B cell (primary cell): ENCODE data around the gene SIAH3. TPM values are rescaled to one million over a fixed set of nuclear protein-coding genes. Genes with fewer than 3 reads are reported as not detected.

Experiments
- ATAC-seq: fragments of 200-7000 bp; cut with Tn5 transposase; one replicate; pipeline ENCODE4 v1.10.0; 2021; ENCODE audit warnings: low read depth, mild to moderate bottlenecking, moderate number of reproducible peaks, moderate library complexity
- CTCF ChIA-PET: fragments of 350-600 bp; sonication (Branson Sonifier 250); formaldehyde crosslinking; loops from one replicate; lab custom pipeline; 2021; ENCODE audit warnings: antibody characterized with exemption, inconsistent platforms; lab: Charles Lee
- POLR2A ChIA-PET: fragments of 350-600 bp; sonication (Branson Sonifier 250); formaldehyde crosslinking; loops from one replicate; lab custom pipeline; 2021; ENCODE audit warnings: antibody characterized with exemption; lab: Charles Lee
- DNase-seq: peaks from one replicate; pipeline ENCODE4 v3.0.0; 2013
- H2AFZ ChIP-seq: 2 replicates; pipeline ENCODE4 v1.6.1; 2012; ENCODE audit warnings: mild to moderate bottlenecking, low read depth, low read length; ENCODE audit not compliant: insufficient read depth, poor library complexity, severe bottlenecking
- H3K27ac ChIP-seq, 2 donors: 1 replicate in 1 of 2; 2 replicates in 1 of 2; pipeline ENCODE4 v1.5.1; 2012 to 2013; ENCODE audit warnings: low read length in 2 of 2, mild to moderate bottlenecking in 2 of 2, moderate library complexity in 1 of 2
- H3K27me3 ChIP-seq, 4 experiments: fragments of 200-600 bp in 1 of 4; sonication (generic) in 1 of 4; replicated peaks in 1 of 4; 1 replicate in 2 of 4; 2 replicates in 2 of 4; pipeline versions ENCODE4 v1.6.1 to v1.7.0; 2013 to 2016; ENCODE audit warnings: low read length in 3 of 4, mild to moderate bottlenecking in 2 of 4, mixed read lengths in 1 of 4, moderate library complexity in 1 of 4; ENCODE audit not compliant: insufficient read depth in 4 of 4, control insufficient read depth in 3 of 4; ENCODE audit errors: control extremely low read depth in 1 of 4
- H3K36me3 ChIP-seq, 2 experiments: replicated peaks in 1 of 2; 1 replicate in 1 of 2; 2 replicates in 1 of 2; pipeline versions ENCODE4 v1.6.1 to v1.7.1; 2013; ENCODE audit warnings: low read length in 1 of 2; ENCODE audit not compliant: insufficient read depth in 2 of 2, control insufficient read depth in 1 of 2; ENCODE audit errors: control extremely low read depth in 1 of 2, extremely low read depth in 1 of 2
- H3K4me1 ChIP-seq, 2 donors: fragments of 200-600 bp in 1 of 2; sonication (generic) in 1 of 2; 1 replicate in 1 of 2; 2 replicates in 1 of 2; pipeline versions ENCODE4 v1.5.1 to v1.6.1; 2013 to 2017; ENCODE audit warnings: low read length in 2 of 2; ENCODE audit not compliant: control insufficient read depth in 2 of 2, insufficient read depth in 2 of 2
- H3K4me2 ChIP-seq: replicated peaks from 2 replicates; pipeline ENCODE3; 2012; ENCODE audit warnings: mild to moderate bottlenecking, low read depth, low read length; ENCODE audit not compliant: poor library complexity, severe bottlenecking
- H3K4me3 ChIP-seq, 5 experiments: fragments of 200-600 bp in 1 of 5; sonication (generic) in 1 of 5; 1 replicate in 3 of 5; 2 replicates in 2 of 5; pipeline versions ENCODE4 v1.5.1 to v1.7.0; 2011 to 2016; ENCODE audit warnings: low read length in 4 of 5, mild to moderate bottlenecking in 4 of 5, low read depth in 2 of 5, control low read depth in 1 of 5, moderate library complexity in 1 of 5; ENCODE audit not compliant: insufficient read depth in 1 of 5; ENCODE audit errors: control extremely low read depth in 1 of 5, extremely low read depth in 1 of 5
- H3K79me2 ChIP-seq: fragments of 200-600 bp; sonication (generic); one replicate; pipeline ENCODE4 v1.6.0; 2016; ENCODE audit warnings: low read length; ENCODE audit not compliant: control insufficient read depth, insufficient read depth
- H3K9ac ChIP-seq: fragments of 200-600 bp; sonication (generic); 2 replicates; pipeline ENCODE4 v1.6.1; 2017; ENCODE audit warnings: mild to moderate bottlenecking, low read length, moderate library complexity
- H3K9me3 ChIP-seq, 3 donors: one replicate each; pipeline versions ENCODE4 v1.6.1 to v1.7.1; 2013; ENCODE audit warnings: low read length in 2 of 3; ENCODE audit not compliant: control insufficient read depth in 2 of 3, insufficient read depth in 1 of 3; ENCODE audit errors: control extremely low read depth in 1 of 3
- H4K20me1 ChIP-seq: 2 replicates; pipeline ENCODE4 v1.6.0; 2012; ENCODE audit warnings: mild to moderate bottlenecking, low read length; ENCODE audit not compliant: insufficient read depth, control insufficient read depth, poor library complexity, severe bottlenecking
- H3K27ac Mint-ChIP-seq: one replicate; pipeline ENCODE4 v1.8.0; 2021; ENCODE audit warnings: mixed read lengths
- H3K27me3 Mint-ChIP-seq: one replicate; pipeline ENCODE4 v1.8.0; 2021; ENCODE audit warnings: mixed read lengths
- H3K4me1 Mint-ChIP-seq: one replicate; pipeline ENCODE4 v1.8.0; 2021; ENCODE audit warnings: mixed read lengths
- H3K4me3 Mint-ChIP-seq: one replicate; pipeline ENCODE4 v1.8.0; 2021; ENCODE audit warnings: mixed read lengths
- H3K9me3 Mint-ChIP-seq: one replicate; pipeline ENCODE4 v1.8.0; 2022; ENCODE audit warnings: mixed read lengths; ENCODE audit not compliant: insufficient read depth
- CTCF ChIP-seq: fragments of 200-600 bp; IDR thresholded peaks from one replicate; pipeline ENCODE4 v1.8.0; 2022; ENCODE audit warnings: antibody characterized with exemption, mild to moderate bottlenecking
- EZH2 ChIP-seq: IDR thresholded peaks from 2 replicates; pipeline ENCODE4 v1.6.1; 2012; ENCODE audit warnings: borderline replicate concordance, low read depth, mild to moderate bottlenecking, moderate library complexity, low read length; ENCODE audit not compliant: insufficient read depth, poor library complexity, severe bottlenecking
- WGBS: methylation state at CpG from one replicate; pipeline ENCODE4 v1.1.5; 2013; ENCODE audit warnings: missing lambda C conversion rate; ENCODE audit not compliant: insufficient coverage; 5-methylcytosine and 5-hydroxymethylcytosine counted together
- intact Hi-C: fragments of 100-400 bp; cut with micrococcal nuclease; formaldehyde crosslinking; loops from one replicate; pipeline ENCODE4 v1.10.0; 2022
- polyA plus RNA-seq: library from polyadenylated mRNA; depleted of rRNA; stranded (reverse); fragments of >200 nt; gene quantifications from 2 replicates; pipeline ENCODE4 v1.2.3, GENCODE V29; 2012
- total RNA-seq, 2 donors: library from RNA; stranded (reverse); fragments of 120-200 nt in 1 of 2; gene quantifications; 1 replicate in 1 of 2; 2 replicates in 1 of 2; pipeline versions ENCODE4 v1.2.3 to v1.2.4, GENCODE V29; 2013 to 2022

SIAH3 gene
- total and polyA plus RNA-seq, 2 donors (not counting 1 experiment from before 2014, with no cell fraction given) = not detected

GRCh38 chr13:45820106-45820838 lies 31.3 kb downstream of the SIAH3 start:
- Histone ChIP-seq H3K9me3 (peaks cover 0 to 3% (median 0%) of the 10 kb centered on the region in 3 donors), H3K36me3 (no peaks in the 10 kb centered on the region), H2AFZ (no peak overlapping the region), H3K79me2 (no peaks in the 10 kb centered on the region), H3K4me1 (no peaks in the 10 kb centered on the region), H3K9ac (no peak overlapping the region), H3K4me2 (no peak overlapping the region), H3K27ac (no peak overlapping the region), H3K27me3 (no peaks in the 10 kb centered on the region), H4K20me1 (no peaks in the 10 kb centered on the region), H3K4me3 (no peak overlapping the region)
- no peak overlapping the region for H3K27ac Mint-ChIP-seq
- H3K27me3 Mint-ChIP-seq = no peaks in the 10 kb centered on the region
- no peak for DNase-seq
- no peak overlapping the region for H3K4me3 Mint-ChIP-seq
- no peak for TF ChIP-seq EZH2
- WGBS = 95% methylated on average over 14 of the region's 18 CpGs
- CTCF ChIA-PET = no interaction called here
- no peaks in the 10 kb centered on the region for H3K9me3 Mint-ChIP-seq
- POLR2A ChIA-PET = no interaction called here
- H3K4me1 Mint-ChIP-seq = no peaks in the 10 kb centered on the region
- intact Hi-C loops = no loop called here
- no peak for ATAC-seq

GRCh38 chr13:45817833-45818232 lies 33.7 kb downstream of the SIAH3 start:
- no peak for DNase-seq
- Mint-ChIP-seq H3K27ac (no peak overlapping the region), H3K4me3 (no peak overlapping the region), H3K27me3 (no peaks in the 10 kb centered on the region), H3K4me1 (no peaks in the 10 kb centered on the region), H3K9me3 (no peaks in the 10 kb centered on the region)
- Histone ChIP-seq H3K27ac (no peak overlapping the region), H3K36me3 (no peaks in the 10 kb centered on the region), H2AFZ (no peak overlapping the region), H4K20me1 (no peaks in the 10 kb centered on the region), H3K9ac (no peak overlapping the region), H3K4me1 (no peaks in the 10 kb centered on the region), H3K9me3 (peaks cover 0 to 3% (median 0%) of the 10 kb centered on the region in 3 donors), H3K79me2 (no peaks in the 10 kb centered on the region), H3K27me3 (no peaks in the 10 kb centered on the region), H3K4me3 (no peak overlapping the region), H3K4me2 (no peak overlapping the region)
- 100% methylated on average over 1 of the region's 2 CpGs for WGBS
- TF ChIP-seq CTCF = no peak
- no peak for TF ChIP-seq EZH2
- no peak for ATAC-seq
- POLR2A ChIA-PET = no interaction called here
- intact Hi-C loops = no loop called here
- CTCF ChIA-PET = no interaction called here
